ENCODE results near the gene CD300LB. TPM values are rescaled to one million over a fixed set of nuclear protein-coding genes. Genes with fewer than 3 reads are reported as not detected.

Gene CD300LB
- total RNA-seq, 2 donors from 2014 or later, result not detected

DNA sequence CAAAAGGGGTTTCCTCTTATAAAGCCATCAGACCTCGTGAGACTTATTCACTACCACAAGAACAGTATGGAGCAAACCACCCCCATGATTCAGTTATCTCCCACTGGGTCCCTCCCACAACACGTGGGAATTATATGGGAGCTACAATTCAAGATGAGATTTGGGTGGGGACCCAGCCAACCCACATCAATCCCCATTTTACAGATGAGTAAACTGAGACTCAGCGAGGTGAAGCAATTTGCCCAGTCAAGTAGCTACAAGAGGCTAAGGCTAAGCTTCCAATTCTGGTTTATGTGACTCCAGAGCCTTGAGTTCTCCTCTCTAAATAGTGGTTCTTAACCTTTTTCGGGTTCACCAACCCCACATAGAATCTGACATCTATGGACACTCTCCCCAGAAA is 56.1 kb downstream of the CD300LB start:
- TF ChIP-seq, protein P1, sequence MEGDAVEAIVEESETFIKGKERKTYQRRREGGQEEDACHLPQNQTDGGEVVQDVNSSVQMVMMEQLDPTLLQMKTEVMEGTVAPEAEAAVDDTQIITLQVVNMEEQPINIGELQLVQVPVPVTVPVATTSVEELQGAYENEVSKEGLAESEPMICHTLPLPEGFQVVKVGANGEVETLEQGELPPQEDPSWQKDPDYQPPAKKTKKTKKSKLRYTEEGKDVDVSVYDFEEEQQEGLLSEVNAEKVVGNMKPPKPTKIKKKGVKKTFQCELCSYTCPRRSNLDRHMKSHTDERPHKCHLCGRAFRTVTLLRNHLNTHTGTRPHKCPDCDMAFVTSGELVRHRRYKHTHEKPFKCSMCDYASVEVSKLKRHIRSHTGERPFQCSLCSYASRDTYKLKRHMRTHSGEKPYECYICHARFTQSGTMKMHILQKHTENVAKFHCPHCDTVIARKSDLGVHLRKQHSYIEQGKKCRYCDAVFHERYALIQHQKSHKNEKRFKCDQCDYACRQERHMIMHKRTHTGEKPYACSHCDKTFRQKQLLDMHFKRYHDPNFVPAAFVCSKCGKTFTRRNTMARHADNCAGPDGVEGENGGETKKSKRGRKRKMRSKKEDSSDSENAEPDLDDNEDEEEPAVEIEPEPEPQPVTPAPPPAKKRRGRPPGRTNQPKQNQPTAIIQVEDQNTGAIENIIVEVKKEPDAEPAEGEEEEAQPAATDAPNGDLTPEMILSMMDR (IDR thresholded peaks at IDR 0.05), result no peak
- TF ChIP-seq POLR2A (IDR thresholded peaks at IDR 0.05), result no peak
- WGBS, 2 donors, result 77 to 81% methylated on average over 4 of the region's 4 CpGs
- no peak overlapping the region for H3K27ac ChIP-seq
- H3K27me3 ChIP-seq, result no peaks in the 10 kb centered on the region
- DNase-seq (no peak), ATAC-seq (no peak)
- H3K36me3 ChIP-seq (replicated peaks in 1 of 2; ENCODE audit: insufficient read depth in 1 of 2, low read depth in 2 of 2), result no peaks in the 10 kb centered on the region
- H3K4me1 ChIP-seq, result no peaks in the 10 kb centered on the region
- no peak overlapping the region for H3K4me3 ChIP-seq
- intact Hi-C loops (cut with DNase I), result no loop called here
- no peaks in the 10 kb centered on the region for H3K9me3 ChIP-seq

DNA sequence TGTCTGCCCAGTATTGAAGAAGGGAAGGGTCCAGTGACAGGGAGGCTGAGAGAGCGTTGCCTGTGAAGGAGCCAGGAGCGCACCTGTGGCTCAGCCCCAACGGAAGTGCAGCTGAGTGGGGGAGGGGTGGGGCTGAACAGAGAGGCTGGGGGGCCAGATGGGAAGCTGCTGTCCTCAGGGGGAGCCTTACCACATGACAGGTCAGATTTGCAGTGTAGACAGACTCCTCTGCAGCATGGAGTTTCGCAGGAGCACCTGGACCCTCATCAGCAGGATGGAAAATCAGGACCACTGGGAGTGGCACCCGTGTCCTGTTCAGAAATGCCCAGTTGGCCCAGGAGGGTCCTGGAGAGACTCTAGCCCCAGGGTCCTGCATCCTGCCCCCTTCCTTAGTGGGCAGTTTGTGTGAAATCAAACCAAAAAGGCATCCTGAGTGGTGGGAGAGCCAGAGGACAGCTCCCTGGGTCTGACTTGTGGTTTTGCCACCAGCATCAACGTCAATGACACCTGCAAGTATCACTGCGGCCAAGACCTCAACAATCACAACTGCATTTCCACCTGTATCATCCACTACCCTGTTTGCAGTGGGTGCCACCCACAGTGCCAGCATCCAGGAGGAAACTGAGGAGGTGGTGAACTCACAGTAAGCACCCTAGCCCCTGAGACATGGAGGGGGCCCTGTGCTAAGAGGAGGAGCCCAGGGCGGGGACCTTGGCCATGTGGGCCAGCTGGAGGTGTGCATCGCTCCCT is 57.1 kb downstream of the CD300LB start:
- 66 to 68% methylated on average over 4 to 9 of the region's 9 CpGs for WGBS, 2 donors
- DNase-seq, result no peak

DNA sequence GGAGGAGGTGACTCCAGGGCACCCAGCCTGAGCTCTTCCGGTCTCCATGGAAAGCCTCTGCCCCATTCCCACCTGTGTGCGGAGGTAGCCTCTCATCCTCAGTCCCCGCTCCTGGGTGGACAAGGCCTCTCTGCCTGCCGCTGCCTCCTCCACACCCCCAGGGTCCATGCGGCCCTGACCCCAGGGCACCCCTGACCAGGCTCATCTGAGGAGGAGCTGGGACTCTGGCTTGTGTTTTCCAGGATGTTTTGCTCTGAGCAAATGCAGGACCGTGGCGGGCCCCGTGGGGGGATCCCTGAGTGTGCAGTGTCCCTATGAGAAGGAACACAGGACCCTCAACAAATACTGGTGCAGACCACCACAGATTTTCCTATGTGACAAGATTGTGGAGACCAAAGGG is 58.0 kb downstream of the CD300LB start:
- no peak for DNase-seq
- WGBS, 2 donors, result 55 to 76% methylated on average over 6 to 8 of the region's 8 CpGs
- TF ChIP-seq, protein P1 (IDR thresholded peaks at IDR 0.05), result no peak
- Histone ChIP-seq H3K36me3 (replicated peaks in 1 of 2; ENCODE audit: insufficient read depth in 1 of 2, low read depth in 2 of 2) (no peaks in the 10 kb centered on the region), H3K27ac (no peak overlapping the region), H3K9me3 (no peaks in the 10 kb centered on the region), H3K27me3 (no peaks in the 10 kb centered on the region), H3K4me3 (no peak overlapping the region), H3K4me1 (no peaks in the 10 kb centered on the region)
- intact Hi-C loops (cut with DNase I), result no loop called here
- no peak for ATAC-seq

More for the DNA sequence above, 57.1 kb downstream of the CD300LB start:
- H3K4me3 ChIP-seq, result no peak overlapping the region
- H3K9me3 ChIP-seq, result no peaks in the 10 kb centered on the region
- intact Hi-C loops (cut with DNase I), result no loop called here
- H3K27ac ChIP-seq, result no peak overlapping the region
- H3K36me3 ChIP-seq (replicated peaks in 1 of 2; ENCODE audit: insufficient read depth in 1 of 2, low read depth in 2 of 2), result no peaks in the 10 kb centered on the region
- no peak for ATAC-seq
- H3K4me1 ChIP-seq, result no peaks in the 10 kb centered on the region
- TF ChIP-seq POLR2A (IDR thresholded peaks at IDR 0.05), result no peak
- TF ChIP-seq, protein P1 (IDR thresholded peaks at IDR 0.05), result no peak
- no peaks in the 10 kb centered on the region for H3K27me3 ChIP-seq

DNA sequence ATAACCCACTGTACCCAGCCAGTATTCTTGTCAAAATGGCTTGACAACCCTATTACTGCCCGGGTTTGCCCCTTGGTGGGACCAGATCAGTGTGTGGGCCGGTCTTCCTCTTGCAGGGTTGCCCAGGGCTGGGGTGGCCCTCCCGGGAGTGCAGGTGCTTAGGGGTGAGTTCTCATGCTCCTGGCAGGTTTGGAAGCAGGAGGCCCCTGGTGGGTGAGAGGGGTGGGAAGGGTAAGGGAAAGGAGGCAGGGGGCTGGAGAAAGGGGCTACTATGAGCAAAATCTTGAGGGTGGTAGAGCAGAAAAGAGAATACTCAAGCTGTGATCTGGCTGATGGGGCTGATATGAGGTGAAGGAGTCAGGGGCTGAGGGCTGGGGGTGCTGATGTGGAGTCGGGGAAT is 58.4 kb downstream of the CD300LB start:
- ATAC-seq (no peak), DNase-seq (no peak)
- WGBS, 2 donors, result 57 to 83% methylated on average over 2 to 4 of the region's 4 CpGs
- no peaks in the 10 kb centered on the region for H3K4me1 ChIP-seq
- no peaks in the 10 kb centered on the region for H3K27me3 ChIP-seq
- intact Hi-C loops (cut with DNase I), result no loop called here
- H3K4me3 ChIP-seq, result no peak overlapping the region
- no peak for TF ChIP-seq POLR2A (IDR thresholded peaks at IDR 0.05)
- TF ChIP-seq, protein P1 (IDR thresholded peaks at IDR 0.05), result no peak
- no peak overlapping the region for H3K27ac ChIP-seq
- no peaks in the 10 kb centered on the region for H3K36me3 ChIP-seq (replicated peaks in 1 of 2; ENCODE audit: insufficient read depth in 1 of 2, low read depth in 2 of 2)
- H3K9me3 ChIP-seq, result no peaks in the 10 kb centered on the region

DNA sequence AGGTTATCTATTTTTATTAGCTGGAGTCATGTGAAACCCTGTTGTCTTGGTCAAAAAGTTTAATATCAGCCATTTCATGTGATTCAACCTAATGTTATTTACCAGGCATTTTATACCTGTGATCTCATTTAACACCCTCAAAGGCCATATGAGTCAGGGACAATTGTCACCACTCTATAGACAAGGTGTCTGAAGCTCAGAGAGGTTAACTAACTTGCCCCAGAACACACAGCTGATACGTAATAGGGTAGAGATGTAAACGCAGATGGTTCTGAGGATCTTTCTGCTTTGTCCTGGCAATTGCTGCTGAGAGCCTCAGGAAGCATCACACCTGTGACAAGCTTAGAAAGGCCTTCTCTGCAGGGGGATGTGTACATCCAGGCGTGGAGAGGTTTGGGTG is 59.9 kb downstream of the CD300LB start:
- Histone ChIP-seq H3K4me3 (no peak overlapping the region), H3K27ac (no peak overlapping the region), H3K27me3 (no peaks in the 10 kb centered on the region), H3K4me1 (no peaks in the 10 kb centered on the region), H3K36me3 (replicated peaks in 1 of 2; ENCODE audit: insufficient read depth in 1 of 2, low read depth in 2 of 2) (no peaks in the 10 kb centered on the region), H3K9me3 (no peaks in the 10 kb centered on the region)
- intact Hi-C loops (cut with DNase I), result no loop called here
- no peak for ATAC-seq
- DNase-seq, result no peak
- WGBS, 2 donors, result 76 to 77% methylated on average over 3 of the region's 3 CpGs
- TF ChIP-seq, protein P1 (IDR thresholded peaks at IDR 0.05), result no peak
- no peak for TF ChIP-seq POLR2A (IDR thresholded peaks at IDR 0.05)

Measured in body of pancreas (tissue), 4 donors.